ENCODE results near the gene COL6A5.

GRCh38 chr3:130420466-130420865 lies 75.0 kb downstream of the COL6A5 start:
- TF ChIP-seq CTCF (IDR thresholded peaks at IDR 0.05; ENCODE audit: insufficient read depth, low read length) (no peak), GABPA (IDR thresholded peaks at IDR 0.05; ENCODE audit: low read depth) (no peak), POLR2AphosphoS5 (IDR thresholded peaks at IDR 0.05; ENCODE audit: low read depth) (no peak), REST (IDR thresholded peaks at IDR 0.05; ENCODE audit: insufficient replicate concordance, low read depth) (no peak), SPI1 (IDR thresholded peaks at IDR 0.05; ENCODE audit: borderline replicate concordance, low read depth) (no peak)
